BE2C (cell line): ENCODE data around the gene SELENOT.

Source experiments
- DNase-seq: peaks from one replicate; pipeline ENCODE4 v3.0.0-alpha.2; 2020
- H3K27me3 ChIP-seq: fragments of 250-450 bp; sonication (Bioruptor Pico); 2 replicates; pipeline ENCODE4 v1.5.1; 2020; ENCODE audit warnings: mild to moderate bottlenecking
- H3K36me3 ChIP-seq: fragments of 250-450 bp; sonication (Bioruptor Pico); 2 replicates; pipeline ENCODE4 v1.5.1; 2020; ENCODE audit warnings: mild to moderate bottlenecking
- H3K4me1 ChIP-seq: fragments of 250-450 bp; sonication (Bioruptor Pico); 2 replicates; pipeline ENCODE4 v1.5.1; 2020
- H3K4me3 ChIP-seq: 2 replicates; pipeline ENCODE4 v1.5.1; 2011; ENCODE audit warnings: low read depth, low read length
- H3K9me3 ChIP-seq: fragments of 250-450 bp; sonication (Bioruptor Pico); 2 replicates; pipeline ENCODE4 v1.5.1; 2020
- CTCF ChIP-seq: IDR thresholded peaks from 2 replicates; pipeline ENCODE4 v1.5.1; 2012; ENCODE audit warnings: mild to moderate bottlenecking, low read depth, low read length

SELENOT gene

GRCh38 chr3:150577855-150578254, 25.3 kb upstream of the SELENOT start:
- no peaks in the 10 kb centered on the region for H3K4me1 ChIP-seq
- DNase-seq, result no peak
- H3K27me3 ChIP-seq, result no peaks in the 10 kb centered on the region
- no peaks in the 10 kb centered on the region for H3K9me3 ChIP-seq
- TF ChIP-seq CTCF, result peak; percentile 23; the same call in 1 of the 2 replicates
- no peak overlapping the region for H3K4me3 ChIP-seq
- H3K36me3 ChIP-seq, result peaks cover 63% of the 10 kb centered on the region

- H3K4me3 ChIP-seq, result no peak overlapping the region
- peaks cover 68% of the 10 kb centered on the region for H3K36me3 ChIP-seq
- H3K9me3 ChIP-seq, result no peaks in the 10 kb centered on the region
- no peaks in the 10 kb centered on the region for H3K4me1 ChIP-seq
- no peak for DNase-seq
- TF ChIP-seq CTCF, result no peak
- no peaks in the 10 kb centered on the region for H3K27me3 ChIP-seq
Measured at GRCh38 chr3:150581174-150581573, 21.9 kb upstream of the SELENOT start.

GRCh38 chr3:150582620-150583019, 20.5 kb upstream of the SELENOT start:
- no peak for TF ChIP-seq CTCF
- H3K36me3 ChIP-seq, result peaks cover 68% of the 10 kb centered on the region
- H3K9me3 ChIP-seq, result no peaks in the 10 kb centered on the region
- H3K4me1 ChIP-seq, result no peaks in the 10 kb centered on the region
- DNase-seq, result no peak
- no peaks in the 10 kb centered on the region for H3K27me3 ChIP-seq
- no peak overlapping the region for H3K4me3 ChIP-seq

- Histone ChIP-seq H3K9me3 (no peaks in the 10 kb centered on the region), H3K4me3 (no peak overlapping the region), H3K27me3 (no peaks in the 10 kb centered on the region), H3K36me3 (peaks cover 68% of the 10 kb centered on the region), H3K4me1 (no peaks in the 10 kb centered on the region)
- TF ChIP-seq CTCF, result no peak
- DNase-seq, result no peak
Measured at GRCh38 chr3:150583028-150583427, 20.1 kb upstream of the SELENOT start.

- H3K9me3 ChIP-seq, result no peaks in the 10 kb centered on the region
- no peak overlapping the region for H3K4me3 ChIP-seq
- DNase-seq, result no peak
- H3K27me3 ChIP-seq, result no peaks in the 10 kb centered on the region
- TF ChIP-seq CTCF, result no peak
- H3K36me3 ChIP-seq, result peaks cover 35% of the 10 kb centered on the region
- H3K4me1 ChIP-seq, result no peaks in the 10 kb centered on the region
Measured at GRCh38 chr3:150588027-150588830, 14.9 kb upstream of the SELENOT start.

GRCh38 chr3:150589759-150590158, 13.4 kb upstream of the SELENOT start:
- no peak for DNase-seq

More at GRCh38 chr3:150589759-150590158, 13.4 kb upstream of the SELENOT start:
- H3K9me3 ChIP-seq, result no peaks in the 10 kb centered on the region
- TF ChIP-seq CTCF, result no peak
- peaks cover 24% of the 10 kb centered on the region for H3K36me3 ChIP-seq
- no peak overlapping the region for H3K4me3 ChIP-seq
- H3K4me1 ChIP-seq, result no peaks in the 10 kb centered on the region
- no peaks in the 10 kb centered on the region for H3K27me3 ChIP-seq
